NCI-H1092 (cell line): ENCODE results near the gene SLC15A2.
"Not testable (repeated sequence)": the region's sequence is repeated elsewhere in the genome, so short reads cannot be mapped to it uniquely, and the experiment has no call there.

ENCODE experiments used
- DNase-seq: peaks from one replicate; lab custom pipeline; 2025; lab: John Stamatoyannopoulos, UW

Gene SLC15A2

GRCh38 chr3:121918779-121919483 lies 24.7 kb downstream of the SLC15A2 start:
- no peak for DNase-seq

- no peak for DNase-seq
Observed at GRCh38 chr3:121924734-121925133, 30.5 kb downstream of the SLC15A2 start.

- no peak for DNase-seq
Observed at GRCh38 chr3:121926380-121926779, 32.2 kb downstream of the SLC15A2 start.

GRCh38 chr3:121938141-121938855 lies 44.1 kb downstream of the SLC15A2 start:
- not testable (repeated sequence) for DNase-seq

- DNase-seq, result no peak
Observed at GRCh38 chr3:121941592-121941991, 47.4 kb downstream of the SLC15A2 start.

GRCh38 chr3:121942116-121942786 lies 48.0 kb downstream of the SLC15A2 start:
- DNase-seq, result no peak

- no peak for DNase-seq
Observed at GRCh38 chr3:121943431-121943830, 49.2 kb downstream of the SLC15A2 start.

GRCh38 chr3:121948641-121949040 lies 54.4 kb downstream of the SLC15A2 start:
- no peak for DNase-seq

GRCh38 chr3:121951291-121951919 lies 57.2 kb downstream of the SLC15A2 start:
- DNase-seq, result no peak

GRCh38 chr3:121956363-121956762 lies 62.2 kb downstream of the SLC15A2 start:
- DNase-seq, result no peak

- DNase-seq, result no peak
Observed at GRCh38 chr3:121957674-121958415, 63.6 kb downstream of the SLC15A2 start.

- DNase-seq, result no peak
Observed at GRCh38 chr3:121958801-121959200, 64.6 kb downstream of the SLC15A2 start.

GRCh38 chr3:121961283-121961682 lies 67.1 kb downstream of the SLC15A2 start:
- no peak for DNase-seq

GRCh38 chr3:121962443-121962842 lies 68.2 kb downstream of the SLC15A2 start:
- DNase-seq, result no peak

- no peak for DNase-seq
Observed at GRCh38 chr3:121963608-121964007, 69.4 kb downstream of the SLC15A2 start.

- DNase-seq, result no peak
Observed at GRCh38 chr3:121969631-121970030, 75.4 kb downstream of the SLC15A2 start.

- DNase-seq, result no peak
Observed at GRCh38 chr3:121970047-121970446, 75.8 kb downstream of the SLC15A2 start.

- no peak for DNase-seq
Observed at GRCh38 chr3:121974601-121975111, 80.5 kb downstream of the SLC15A2 start.

- DNase-seq, result no peak
Observed at GRCh38 chr3:121975702-121976302, 81.6 kb downstream of the SLC15A2 start.

- no peak for DNase-seq
Observed at GRCh38 chr3:121976727-121977126, 82.5 kb downstream of the SLC15A2 start.

- DNase-seq, result no peak
Observed at GRCh38 chr3:121979246-121979645, 85.0 kb downstream of the SLC15A2 start.
